Left forelimb (tissue), 1 donor: ENCODE measurements around the gene SDR42E1.
"Not testable (repeated sequence)": the region's sequence is repeated elsewhere in the genome, so short reads cannot be mapped to it uniquely, and the experiment has no call there.

ENCODE experiments used
- DNase-seq: peaks from one replicate; pipeline ENCODE4 v3.0.0-alpha.2; 2018; ENCODE audit warnings: low spot score

SDR42E1 gene

DNA sequence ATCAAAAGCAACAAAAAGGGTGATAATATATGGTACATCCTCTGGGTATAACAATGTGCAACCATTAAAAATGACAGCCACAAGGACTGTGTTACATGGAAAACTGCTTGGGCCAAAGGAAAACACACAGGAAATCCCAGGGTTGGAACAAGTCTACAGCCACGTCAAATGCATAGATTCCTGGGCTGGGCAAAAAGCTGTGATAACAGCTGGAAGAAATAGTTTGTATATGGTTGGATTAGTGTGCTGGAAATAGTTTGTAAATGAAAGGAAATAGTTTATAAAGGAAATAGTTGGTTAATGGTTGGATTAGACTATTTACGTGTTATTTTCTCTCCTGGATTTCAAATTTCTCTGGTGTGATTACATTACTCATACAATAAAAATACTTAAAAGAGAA lies 26.4 kb upstream of the SDR42E1 start:
- no peak for DNase-seq

DNA sequence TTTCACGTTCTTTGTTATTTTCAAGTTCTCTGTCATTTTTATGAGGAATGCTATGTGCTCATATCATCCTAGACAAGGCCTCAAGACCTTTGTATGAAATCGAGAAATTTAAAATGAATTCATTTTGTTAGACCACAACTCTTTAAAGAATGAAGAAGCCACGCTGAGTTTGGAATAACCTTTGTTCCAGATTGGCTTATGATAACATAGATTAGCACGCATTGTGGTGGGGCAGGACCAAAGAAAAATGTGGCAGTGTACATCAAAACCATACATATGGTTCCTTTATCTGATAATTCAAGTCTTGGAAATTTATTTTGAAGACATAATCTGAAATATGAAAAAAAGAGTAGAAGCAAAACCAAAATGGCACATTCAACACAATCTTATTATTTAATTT lies 26.0 kb upstream of the SDR42E1 start:
- no peak for DNase-seq

DNA sequence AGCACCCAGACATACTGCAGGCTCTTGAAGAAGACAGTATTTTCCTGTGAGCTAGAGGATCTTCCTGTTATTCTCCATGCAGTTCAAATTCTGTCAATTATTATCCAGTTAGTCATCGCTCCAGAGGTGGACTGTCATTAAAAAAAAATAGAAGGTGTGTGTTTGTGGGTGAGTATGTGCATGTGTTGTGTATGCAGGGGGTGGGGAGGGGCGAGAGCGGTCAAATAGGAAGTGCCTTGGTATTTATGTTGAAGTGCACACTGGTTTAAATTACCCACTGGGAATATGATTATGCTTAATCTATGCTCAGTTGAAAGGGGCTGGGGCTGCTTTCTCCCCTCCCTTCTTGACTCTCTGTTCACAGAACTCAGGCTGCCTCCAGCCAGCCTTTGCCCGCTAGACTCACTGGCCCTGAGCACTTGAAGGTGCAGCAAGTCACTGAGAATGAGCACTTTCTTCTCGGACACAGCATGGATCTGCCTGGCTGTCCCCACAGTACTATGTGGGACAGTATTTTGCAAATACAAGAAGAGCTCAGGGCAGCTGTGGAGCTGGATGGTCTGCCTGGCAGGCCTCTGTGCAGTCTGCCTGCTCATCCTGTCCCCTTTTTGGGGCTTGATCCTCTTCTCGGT lies 23.8 kb upstream of the SDR42E1 start, which contains the start of gene HSD17B2:
Gene HSD17B2 (plus strand): TSS at position 273 of the 632 bp plus-strand sequence. CDS start 172 bp downstream, at position 445.
- DNase-seq = no peak

DNA sequence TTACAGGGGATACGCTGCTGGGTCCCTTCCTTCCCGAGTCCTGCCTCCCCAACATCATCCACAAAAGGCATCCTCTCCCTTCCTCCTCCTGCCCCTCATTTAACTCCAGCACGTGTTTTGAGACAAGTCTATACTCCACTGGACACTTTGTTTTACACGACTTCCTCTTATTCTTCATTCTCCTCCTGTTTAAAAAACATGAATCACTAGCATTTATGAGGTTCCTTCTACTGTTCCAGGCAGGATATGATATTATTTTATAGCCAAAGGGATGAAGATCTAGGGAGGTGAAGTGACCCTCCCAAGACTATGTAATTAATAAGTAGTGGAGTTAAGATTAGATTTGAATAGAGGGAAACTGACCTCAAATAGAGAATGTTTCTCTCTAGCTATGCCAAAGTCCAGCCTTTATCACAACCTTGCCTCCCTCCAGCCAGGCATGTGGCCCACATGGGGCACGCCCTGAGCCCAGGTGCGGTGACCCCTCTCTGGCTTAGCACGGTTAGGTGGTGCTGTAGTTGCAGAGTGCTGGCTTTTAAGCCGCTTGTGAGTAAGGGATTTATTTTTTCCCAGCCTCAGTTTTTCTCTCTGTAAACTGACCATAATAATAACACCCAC lies 22.5 kb upstream of the SDR42E1 start:
- no peak for DNase-seq

DNA sequence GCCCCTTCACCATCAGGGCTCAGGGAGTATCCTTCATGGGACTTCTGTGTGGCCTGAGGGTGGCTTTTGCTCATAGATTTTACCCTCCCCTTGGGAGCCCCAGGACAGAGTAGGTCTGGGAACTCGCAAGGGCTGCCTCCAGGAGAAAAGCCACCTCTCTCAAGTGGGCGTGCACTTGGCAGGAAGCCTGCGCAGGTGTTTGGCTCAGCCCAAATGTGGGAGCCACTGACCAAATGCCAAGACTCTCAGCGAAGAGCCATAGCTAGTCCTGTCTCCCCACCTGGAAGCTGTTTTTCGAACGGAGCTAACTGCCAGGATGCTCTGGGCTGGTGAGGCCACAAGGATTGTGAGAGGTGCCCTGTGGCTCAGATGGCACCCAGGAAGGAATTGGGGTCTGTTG lies 21.7 kb upstream of the SDR42E1 start:
- no peak for DNase-seq

DNA sequence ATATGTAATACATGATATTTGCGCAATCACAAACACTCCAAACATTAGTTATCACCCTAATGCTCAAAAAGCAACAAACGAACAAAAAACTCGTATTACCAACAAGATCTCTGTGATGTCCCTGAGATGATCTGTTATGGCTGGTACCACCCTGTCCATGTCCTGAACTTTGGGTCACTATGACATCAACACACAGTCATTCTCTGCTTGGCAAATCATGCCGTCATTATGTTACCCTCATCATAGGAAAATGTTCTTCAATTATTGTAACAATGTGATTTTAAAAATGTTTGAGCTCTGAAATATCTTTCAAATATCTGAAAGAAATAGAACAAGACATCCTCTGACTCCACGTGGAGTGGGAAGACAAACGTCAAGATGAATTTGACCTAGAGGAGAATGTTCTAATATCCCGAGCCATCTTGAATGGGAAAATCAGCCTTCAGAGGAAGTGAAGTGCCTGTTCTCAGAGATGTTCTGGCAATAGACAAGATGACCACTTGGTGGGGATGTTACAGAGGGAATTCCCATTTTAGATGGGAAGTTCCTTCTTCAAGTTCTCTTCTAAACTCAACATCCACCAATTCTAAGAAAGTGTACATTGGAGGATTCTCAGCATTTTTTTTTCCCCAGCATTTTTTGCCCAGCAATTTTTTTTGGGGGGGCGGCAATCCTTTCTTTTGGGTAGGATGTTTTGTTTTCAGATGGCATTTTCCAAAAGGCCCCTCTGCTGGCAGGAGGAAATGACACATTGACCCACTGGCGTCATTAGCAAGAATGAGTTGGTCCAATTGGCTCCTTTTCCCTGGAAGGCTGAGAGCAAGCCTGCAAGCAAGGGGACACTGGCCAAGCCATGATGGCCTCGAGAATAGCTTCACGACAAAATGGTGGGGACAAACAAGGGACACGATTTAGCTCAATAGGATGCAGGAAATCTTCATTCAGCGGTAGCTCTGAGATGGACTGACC lies 20.1 kb upstream of the SDR42E1 start:
- DNase-seq = no peak

DNA sequence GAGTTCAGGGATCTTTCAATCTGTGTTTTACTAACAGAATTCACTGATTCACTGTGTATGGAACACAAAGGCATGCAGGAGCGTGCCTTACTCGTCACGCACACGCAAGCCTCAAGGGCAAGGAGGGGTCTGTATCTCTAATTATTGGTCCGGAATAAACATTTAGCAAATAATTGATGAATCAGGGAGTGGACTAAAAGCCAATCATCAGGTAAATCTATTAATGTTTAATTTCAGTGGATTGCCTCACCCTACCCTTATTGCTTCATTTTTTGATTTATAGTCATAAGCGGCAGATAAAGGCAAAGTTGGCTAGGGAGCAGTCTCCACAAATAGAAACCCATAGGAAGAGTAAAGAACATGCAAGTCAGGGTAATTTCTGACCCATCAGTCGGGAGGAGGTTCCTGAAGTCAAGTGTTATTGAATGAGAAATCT lies 16.4 kb upstream of the SDR42E1 start:
- no peak for DNase-seq

DNA sequence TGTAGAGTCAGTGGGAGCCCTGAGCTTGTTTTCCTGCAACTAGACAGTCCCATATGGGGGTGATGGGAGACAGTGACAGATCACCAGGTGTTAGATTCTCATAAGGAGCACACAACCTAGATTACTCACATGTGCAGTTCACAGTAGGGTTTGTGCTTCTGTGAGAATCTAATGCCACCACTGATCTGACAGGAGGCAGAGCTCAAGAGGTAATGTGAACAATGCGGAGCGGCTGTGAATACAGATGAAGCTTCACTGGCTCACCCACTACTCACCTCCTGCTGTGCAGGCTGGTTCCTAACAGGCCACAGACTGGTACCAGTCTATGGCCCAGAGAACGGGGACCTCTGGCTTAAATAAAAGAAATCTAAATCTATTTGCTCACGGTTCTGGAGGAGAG lies 13.6 kb upstream of the SDR42E1 start:
- no peak for DNase-seq

DNA sequence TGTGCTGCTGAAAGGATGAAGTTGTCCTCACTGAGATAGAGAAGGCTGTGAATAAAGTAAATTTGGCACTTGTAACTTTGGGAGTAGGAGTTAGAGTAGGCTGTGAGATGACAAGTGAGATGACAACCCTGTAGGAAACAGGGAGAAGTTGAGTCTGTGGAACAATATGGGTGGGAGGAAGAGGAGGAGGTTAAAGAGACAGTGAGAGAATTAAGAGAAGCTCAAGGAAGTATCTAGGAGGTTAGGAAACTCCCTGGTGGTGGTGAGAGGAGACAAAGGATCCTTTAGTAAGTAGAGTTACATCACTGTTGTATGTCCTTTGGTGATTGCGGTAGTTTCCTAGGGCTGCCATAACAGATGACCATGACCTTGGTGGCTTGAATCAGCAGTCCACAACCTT lies 13.0 kb upstream of the SDR42E1 start:
- DNase-seq = no peak

DNA sequence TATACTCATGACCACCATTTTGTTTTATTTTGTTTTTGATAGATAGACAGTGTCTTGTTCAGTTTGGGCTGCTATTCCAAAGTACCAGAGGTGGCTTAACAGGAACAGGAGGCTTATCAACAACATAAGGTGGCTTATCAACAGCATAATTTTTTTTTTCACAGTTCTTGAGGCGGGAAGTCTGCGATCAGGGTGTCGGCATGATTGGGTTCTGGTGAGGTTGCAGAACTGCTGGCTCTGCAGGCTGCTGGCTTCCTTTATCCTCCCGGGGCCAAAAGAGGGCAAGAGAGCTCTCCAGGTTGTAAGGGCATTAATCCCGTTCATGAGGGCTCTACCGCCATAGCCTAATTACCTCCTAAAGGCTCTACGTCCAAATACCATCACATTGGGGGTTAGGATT lies 11.9 kb upstream of the SDR42E1 start:
- no peak for DNase-seq

DNA sequence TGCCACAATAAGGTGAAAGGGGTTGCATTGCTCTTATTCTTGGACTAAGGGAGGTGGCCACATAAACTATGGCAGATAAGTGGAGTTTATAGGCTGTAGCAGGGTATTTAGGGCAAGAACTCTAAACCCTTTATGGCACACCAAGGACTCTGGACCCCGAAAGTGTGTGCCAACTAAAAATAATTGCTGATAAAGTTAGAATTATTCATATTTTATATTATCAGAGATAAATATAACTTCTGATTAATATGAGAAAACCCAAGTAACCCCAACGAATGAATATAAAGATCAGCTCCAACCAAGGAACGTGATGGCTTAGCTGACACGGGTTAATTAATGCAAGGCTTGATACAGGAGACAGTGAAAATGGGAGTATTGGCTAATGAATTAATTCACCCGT lies 8.8 kb upstream of the SDR42E1 start:
- DNase-seq = no peak

DNA sequence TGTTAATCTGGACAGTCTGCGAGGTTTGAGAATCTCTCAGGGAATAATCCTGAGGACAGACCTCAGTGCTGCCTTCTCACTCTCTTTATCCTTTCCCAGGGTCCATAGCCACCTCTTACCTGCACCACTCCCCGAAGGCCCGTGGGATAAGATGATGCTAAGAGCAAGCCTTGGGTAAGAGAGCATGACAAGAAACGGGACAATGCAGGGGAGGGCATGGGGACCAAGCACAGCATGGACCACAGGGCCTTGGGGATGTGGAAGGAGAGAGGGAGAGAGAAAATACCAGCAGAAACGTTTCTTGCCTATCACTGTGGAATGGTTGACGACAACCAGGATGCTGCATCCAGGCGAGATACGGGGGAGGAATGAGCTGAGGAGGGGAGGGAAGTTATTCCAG lies 8.3 kb upstream of the SDR42E1 start:
- DNase-seq = no peak

DNA sequence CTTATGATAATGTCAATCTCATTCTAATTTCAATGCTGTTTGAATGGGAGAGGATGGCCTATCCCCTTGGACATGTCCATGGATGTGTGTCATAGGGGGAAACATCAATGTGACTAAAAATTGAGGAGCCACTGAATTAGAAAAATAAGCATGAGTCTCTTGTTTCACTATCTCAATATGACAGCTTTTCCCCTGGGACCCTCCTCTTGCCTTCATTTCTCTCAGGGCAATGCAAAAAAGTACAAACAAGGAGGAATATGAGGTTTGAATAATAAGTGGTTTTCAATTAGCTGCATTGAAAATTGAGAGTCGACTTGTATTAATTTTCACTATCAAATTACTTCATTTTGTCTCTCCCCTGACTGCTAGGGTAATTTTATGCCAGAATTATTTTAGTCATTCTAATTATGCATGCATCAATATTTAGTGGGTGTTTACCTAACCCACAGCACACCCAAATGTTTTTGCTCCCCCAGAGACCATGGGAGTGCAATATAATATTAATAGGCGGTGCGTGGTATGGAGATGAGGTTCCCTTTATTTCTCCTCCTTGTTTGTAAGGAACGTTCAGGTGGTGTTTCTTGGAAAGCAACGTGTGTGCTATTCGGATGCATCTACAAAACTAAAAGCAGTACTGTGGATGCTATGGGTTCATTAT lies 6.8 kb upstream of the SDR42E1 start:
- DNase-seq = no peak

DNA sequence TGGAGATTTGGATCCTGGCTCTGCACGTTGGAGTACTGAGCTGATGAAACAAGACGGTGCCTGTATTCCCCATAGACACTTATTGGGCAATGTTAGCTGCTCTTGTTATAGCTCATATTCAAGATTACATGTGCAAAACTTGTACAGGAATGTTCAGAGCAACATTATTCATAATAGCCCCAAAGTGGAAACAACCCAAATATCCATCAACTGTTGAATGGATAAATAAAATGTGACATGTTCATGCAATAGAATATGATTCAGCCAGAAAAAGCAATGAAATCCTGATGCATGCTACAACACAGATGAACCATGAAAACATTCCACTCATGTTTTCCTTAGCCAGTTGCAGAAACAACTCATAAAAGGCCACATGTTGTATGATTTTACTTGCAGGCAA lies 5.7 kb upstream of the SDR42E1 start:
- no peak for DNase-seq

DNA sequence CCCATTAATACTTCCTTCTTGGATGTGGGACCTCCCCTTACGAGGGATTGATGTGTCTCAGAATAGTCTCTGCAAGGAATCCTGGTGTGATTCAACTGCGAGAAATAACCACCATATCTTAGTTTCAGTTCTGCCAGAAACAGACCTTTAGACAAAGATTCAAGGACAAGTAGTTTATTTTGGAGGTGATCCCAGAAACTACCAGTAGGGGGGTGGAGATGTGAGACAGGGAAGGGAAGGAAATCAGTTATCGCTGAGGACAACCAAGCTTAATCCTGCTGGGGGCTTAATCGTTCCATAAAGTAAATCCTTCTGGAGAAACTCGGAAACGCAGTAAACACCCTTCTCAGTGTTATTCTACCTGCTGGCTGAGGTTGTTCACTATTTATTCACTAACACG lies 5.0 kb upstream of the SDR42E1 start:
- no peak for DNase-seq

DNA sequence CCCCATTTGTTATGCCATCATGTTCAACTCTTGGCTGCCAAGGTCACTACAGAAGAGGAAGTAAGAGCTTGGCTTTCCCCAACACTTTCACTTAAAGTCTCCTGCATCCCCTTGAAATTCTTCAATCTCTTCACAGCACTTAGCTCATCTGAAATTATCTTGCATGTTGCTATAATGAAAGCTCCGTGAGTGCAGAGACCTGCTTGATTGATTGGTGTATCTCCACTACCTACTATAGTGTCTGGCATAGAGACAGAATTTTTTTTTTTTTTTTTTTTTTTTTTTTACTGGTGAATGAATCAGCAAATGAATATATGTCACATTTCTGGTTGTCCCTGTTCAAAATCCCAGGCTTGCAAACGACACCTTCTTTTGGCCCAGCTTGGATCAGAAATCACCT lies 1.9 kb upstream of the SDR42E1 start:
- no peak for DNase-seq

DNA sequence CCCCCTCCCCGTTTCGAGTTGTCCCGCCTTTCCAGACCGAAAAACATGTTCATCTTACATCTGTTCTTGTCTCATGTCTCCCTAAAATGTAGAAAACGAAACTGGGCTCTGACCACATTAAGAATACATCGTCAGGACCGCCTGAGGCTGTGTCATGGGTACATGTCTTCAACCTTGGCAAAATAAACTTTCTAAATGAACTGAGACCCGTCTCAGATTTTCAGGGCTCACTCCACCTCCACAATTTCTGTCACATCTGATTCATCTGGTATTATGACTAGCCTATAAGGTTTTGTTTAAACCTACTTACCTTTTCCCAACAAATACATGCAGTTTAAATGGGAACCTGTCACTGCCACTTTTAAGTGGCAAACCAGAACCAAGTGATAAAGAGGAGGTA lies 621 bp downstream of the SDR42E1 start:
- DNase-seq = no peak

DNA sequence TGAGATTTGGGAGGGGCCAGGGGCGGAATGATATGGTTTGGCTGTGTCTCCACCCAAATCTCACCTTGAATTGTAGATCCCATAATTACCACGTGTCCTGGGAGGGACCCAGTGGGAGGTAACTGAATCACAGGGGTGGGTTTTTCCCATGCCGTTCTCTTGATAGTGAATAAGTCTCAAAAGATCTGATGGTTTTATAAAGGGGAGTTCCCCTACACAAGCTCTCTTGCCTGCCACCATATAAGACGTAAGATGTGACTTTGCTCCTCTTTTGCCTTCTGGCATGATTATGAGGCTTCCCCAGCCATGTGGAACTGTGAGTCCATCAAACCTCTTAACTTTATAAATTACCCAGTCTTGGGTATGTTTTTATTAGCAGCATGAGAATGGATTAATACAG lies 1.5 kb downstream of the SDR42E1 start:
- not testable (repeated sequence) for DNase-seq

DNA sequence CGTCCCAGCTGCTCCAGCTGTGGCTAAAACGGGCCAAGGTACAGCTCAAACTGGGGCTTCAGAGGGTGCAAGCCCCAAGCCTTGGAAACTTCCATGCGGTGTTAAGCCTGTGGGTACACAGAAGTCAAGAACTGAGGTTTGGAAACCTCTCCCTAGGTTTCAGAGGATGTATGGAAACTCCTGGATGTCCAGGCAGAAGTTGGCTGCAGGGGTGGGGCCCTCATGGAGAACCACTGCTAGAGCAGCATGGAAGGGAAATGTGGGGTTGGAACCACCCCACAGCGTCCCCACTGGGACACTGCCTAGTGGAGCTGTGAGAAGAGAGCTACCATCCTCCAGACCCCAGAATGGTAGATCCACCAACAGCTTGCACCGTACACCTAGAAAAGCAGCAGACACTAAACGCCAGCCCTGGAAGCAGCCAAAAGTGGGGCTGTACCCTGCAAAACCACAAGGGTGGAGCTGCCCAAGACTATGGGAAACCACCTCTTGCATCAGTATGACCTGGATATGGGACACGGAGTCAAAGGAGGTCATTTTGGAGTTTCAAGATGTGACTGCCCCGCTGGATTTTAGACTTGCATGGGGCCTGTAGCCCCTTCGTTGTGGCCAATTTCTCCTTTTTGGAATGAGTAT lies 2.2 kb downstream of the SDR42E1 start:
- no peak for DNase-seq

DNA sequence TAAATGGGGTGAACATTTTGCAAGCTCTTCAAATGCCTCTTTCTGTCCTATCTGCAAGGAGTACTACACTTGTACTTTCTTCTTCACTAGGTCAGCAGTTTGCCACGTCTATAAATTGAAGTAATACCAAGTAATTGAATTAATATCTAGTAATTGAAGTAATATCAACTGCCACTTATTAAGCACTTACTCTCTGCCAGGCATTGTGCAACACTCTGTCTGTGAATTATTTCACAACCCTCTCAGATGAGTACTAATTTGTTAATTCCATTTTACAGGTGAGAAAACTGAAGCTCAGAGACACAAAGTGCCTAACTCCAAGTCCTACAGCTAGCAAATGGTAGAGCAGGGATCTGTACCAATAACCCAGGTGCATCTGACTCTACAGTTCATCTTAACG lies 4.1 kb downstream of the SDR42E1 start:
- no peak for DNase-seq

DNA sequence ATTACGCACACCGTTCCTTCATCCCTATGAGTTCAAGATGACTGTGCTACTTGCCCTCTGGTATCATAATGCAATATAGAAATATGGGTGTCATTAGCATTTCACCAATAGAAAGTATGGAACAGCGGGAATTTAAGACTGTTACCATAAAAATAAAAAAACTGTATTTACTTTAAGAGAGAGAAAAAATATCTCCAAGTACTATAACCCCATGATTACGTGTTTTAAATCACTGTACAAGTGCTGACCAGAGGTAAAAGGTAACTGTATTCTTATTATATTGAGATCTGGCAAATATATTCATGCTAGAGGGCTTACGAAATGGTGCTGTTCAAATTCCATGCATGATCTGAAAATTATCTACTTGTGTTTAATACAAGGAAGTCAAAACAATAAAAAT lies 5.2 kb downstream of the SDR42E1 start:
- no peak for DNase-seq
